GM12872 (cell line): Measurements from ENCODE around the gene NTM.

Experiments used
- CTCF ChIP-seq: IDR thresholded peaks from 3 replicates; pipeline ENCODE4 v1.5.1; 2011; ENCODE audit warnings: low read depth, mild to moderate bottlenecking, low read length, moderate library complexity; ENCODE audit not compliant: insufficient read depth

NTM gene

GRCh38 chr11:132343445-132344175 lies 973.2 kb downstream of the NTM start:
- TF ChIP-seq CTCF, result no peak

- no peak for TF ChIP-seq CTCF
Measured at GRCh38 chr11:132346558-132347148, 976.2 kb downstream of the NTM start.

GRCh38 chr11:132347156-132348090 lies 977.0 kb downstream of the NTM start:
- TF ChIP-seq CTCF, result no peak

- TF ChIP-seq CTCF, result no peak
Measured at GRCh38 chr11:132349811-132350733, 979.7 kb downstream of the NTM start.

- no peak for TF ChIP-seq CTCF
Measured at GRCh38 chr11:132351050-132351449, 980.6 kb downstream of the NTM start.

GRCh38 chr11:132352497-132352896 lies 982.1 kb downstream of the NTM start:
- TF ChIP-seq CTCF, result no peak
